ENCODE results near the gene PLPP1.

GRCh38 chr5:55441954-55442353 is 92.8 kb downstream of the PLPP1 start:
- TF ChIP-seq, protein P1, sequence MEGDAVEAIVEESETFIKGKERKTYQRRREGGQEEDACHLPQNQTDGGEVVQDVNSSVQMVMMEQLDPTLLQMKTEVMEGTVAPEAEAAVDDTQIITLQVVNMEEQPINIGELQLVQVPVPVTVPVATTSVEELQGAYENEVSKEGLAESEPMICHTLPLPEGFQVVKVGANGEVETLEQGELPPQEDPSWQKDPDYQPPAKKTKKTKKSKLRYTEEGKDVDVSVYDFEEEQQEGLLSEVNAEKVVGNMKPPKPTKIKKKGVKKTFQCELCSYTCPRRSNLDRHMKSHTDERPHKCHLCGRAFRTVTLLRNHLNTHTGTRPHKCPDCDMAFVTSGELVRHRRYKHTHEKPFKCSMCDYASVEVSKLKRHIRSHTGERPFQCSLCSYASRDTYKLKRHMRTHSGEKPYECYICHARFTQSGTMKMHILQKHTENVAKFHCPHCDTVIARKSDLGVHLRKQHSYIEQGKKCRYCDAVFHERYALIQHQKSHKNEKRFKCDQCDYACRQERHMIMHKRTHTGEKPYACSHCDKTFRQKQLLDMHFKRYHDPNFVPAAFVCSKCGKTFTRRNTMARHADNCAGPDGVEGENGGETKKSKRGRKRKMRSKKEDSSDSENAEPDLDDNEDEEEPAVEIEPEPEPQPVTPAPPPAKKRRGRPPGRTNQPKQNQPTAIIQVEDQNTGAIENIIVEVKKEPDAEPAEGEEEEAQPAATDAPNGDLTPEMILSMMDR (IDR thresholded peaks at IDR 0.05; ENCODE audit: low read depth, low read length) = no peak
- TF ChIP-seq POLR2A (IDR thresholded peaks at IDR 0.05; ENCODE audit: extremely low read depth, insufficient read length) = no peak
- no peak for TF ChIP-seq MAX (IDR thresholded peaks at IDR 0.05; ENCODE audit: low read depth, low read length)
- TF ChIP-seq MYC (IDR thresholded peaks at IDR 0.05; ENCODE audit: low read depth, low read length) = no peak

Data from NB4 (cell line).